SK-N-MC (cell line): ENCODE measurements around the gene COL5A2.

Source experiments
- EZH2 ChIP-seq: fragments of 200-600 bp; sonication (generic); IDR thresholded peaks from one replicate; pipeline ENCODE4 v1.6.1; 2017; ENCODE audit warnings: antibody characterized with exemption
- FOXP2 ChIP-seq: optimal IDR thresholded peaks from 2 replicates; pipeline ENCODE3; 2011; ENCODE audit warnings: mild to moderate bottlenecking, moderate library complexity; ENCODE audit not compliant: insufficient read depth; ENCODE audit errors: extremely low read length, control extremely low read depth

GRCh38 chr2:189088591-189089205 is 90.9 kb downstream of the COL5A2 start:
- no peak for TF ChIP-seq EZH2
- no peak for TF ChIP-seq FOXP2
